Lower leg skin (tissue), 4 donors: ENCODE results near the gene SOX6. TPM values are rescaled to one million over a fixed set of nuclear protein-coding genes. Genes with fewer than 3 reads are reported as not detected.

Experiments used
- DNase-seq, 2 donors: peaks; one replicate each; pipeline ENCODE4 v3.0.0-alpha.2; 2019; ENCODE audit warnings: low spot score in 2 of 2
- H3K4me3 ChIP-seq: fragments of 200-600 bp; sonication (generic); 2 replicates; pipeline ENCODE4 v1.5.1; 2017; ENCODE audit warnings: mild to moderate bottlenecking, low read depth; ENCODE audit not compliant: poor library complexity, severe bottlenecking
- CTCF ChIP-seq, 3 donors: fragments of 450-650 bp; IDR thresholded peaks; one replicate each; pipeline ENCODE4 v1.5.1; 2016; ENCODE audit warnings: antibody characterized with exemption in 3 of 3, mild to moderate bottlenecking in 3 of 3, moderate library complexity in 2 of 3
- POLR2A ChIP-seq, 2 donors: fragments of 450-650 bp; IDR thresholded peaks; one replicate each; pipeline ENCODE4 v1.6.1; 2016 to 2017; ENCODE audit warnings: antibody characterized with exemption in 2 of 2, mild to moderate bottlenecking in 1 of 2, moderate library complexity in 1 of 2
- WGBS, 2 donors: methylation state at CpG; one replicate each; pipeline ENCODE4 v1.1.5; 2018; 5-methylcytosine and 5-hydroxymethylcytosine counted together
- intact Hi-C: fragments of 100-400 bp; cut with DNase I; formaldehyde crosslinking; loops from one replicate; pipeline ENCODE4 v1.15.0; 2023; ENCODE audit warnings: low total_unique reads
- total RNA-seq, 4 donors: library from RNA; depleted of rRNA; stranded (reverse); fragments of >200 nt; gene quantifications; one replicate each; pipeline ENCODE4 v1.1.0, GENCODE V29; 2016

Gene SOX6
- total RNA-seq, 4 donors from 2014 or later, result 11.2 to 31.8 (median 11.6) TPM

GRCh38 chr11:15936011-15936410 lies 420.3 kb downstream of the SOX6 start:
- 84 to 88% methylated on average over 2 of the region's 2 CpGs for WGBS, 2 donors

DNA sequence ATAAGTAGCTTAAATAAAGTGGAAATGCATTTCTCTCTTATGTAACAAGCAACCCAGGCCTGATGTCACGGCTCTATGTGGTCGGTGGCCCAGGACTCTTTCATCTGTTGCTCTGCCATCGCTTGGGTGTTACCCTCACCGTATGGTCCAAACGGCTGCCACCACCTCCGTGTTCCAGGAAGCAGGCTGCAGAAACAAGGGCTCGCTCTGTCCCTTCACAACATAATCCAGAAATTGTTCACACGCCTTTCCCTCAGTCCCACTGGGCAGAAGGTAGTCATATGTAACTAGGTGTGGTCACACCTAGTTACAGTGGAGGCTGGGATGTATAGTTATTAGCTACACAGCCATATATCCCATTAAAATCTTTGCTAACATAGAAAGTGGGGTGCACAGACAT lies 421.0 kb downstream of the SOX6 start:
- H3K4me3 ChIP-seq, result no peak overlapping the region
- intact Hi-C loops, result no loop called here
- peak in 1 of 2 donors; percentile 60 for DNase-seq
- TF ChIP-seq CTCF (IDR thresholded peaks at IDR 0.05) (no peak), POLR2A (IDR thresholded peaks at IDR 0.05) (no peak)
- WGBS, 2 donors, result 87 to 89% methylated on average over 8 of the region's 8 CpGs

More at GRCh38 chr11:15936011-15936410, 420.3 kb downstream of the SOX6 start:
- intact Hi-C loops, result no loop called here
- no peak overlapping the region for H3K4me3 ChIP-seq
- TF ChIP-seq POLR2A (IDR thresholded peaks at IDR 0.05) (no peak), CTCF (IDR thresholded peaks at IDR 0.05) (no peak)
- DNase-seq, result peak in 1 of 2 donors; percentile 48

DNA sequence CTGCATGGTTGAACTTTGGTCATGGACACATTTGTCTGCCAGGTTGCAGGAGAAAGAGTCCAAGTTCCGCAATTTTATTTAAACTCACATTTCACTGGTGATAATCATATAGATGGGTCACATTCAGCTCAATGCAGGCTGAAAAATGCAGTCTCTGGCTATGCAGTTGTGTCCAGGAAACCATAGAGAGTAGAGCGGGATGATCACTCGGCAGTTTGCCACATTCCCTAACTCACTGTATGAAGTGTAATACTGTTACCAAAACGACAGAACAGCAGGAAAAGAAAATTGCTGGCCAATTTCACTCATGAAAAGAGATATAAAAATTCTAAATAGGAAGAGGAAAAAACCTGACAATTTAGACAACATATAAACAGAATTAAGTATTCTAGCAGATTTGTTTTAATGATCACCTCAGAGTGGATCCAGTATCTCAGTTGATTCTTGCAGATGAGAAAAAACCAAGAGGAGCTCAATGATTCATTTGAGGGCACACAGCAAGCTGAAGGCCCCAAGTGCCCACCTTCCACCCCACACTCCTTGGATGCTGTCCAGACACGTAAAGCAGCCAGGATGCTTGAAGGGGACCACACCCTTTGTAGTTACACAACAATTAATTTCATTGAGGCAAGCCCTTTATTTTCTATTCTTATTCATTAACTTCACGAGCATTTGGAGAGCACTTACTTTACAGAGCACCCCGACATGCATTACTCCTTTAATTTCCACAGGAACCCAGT lies 422.3 kb downstream of the SOX6 start:
- peak in 1 of 2 donors; percentile 36 for DNase-seq
- WGBS, 2 donors, result 66 to 77% methylated on average over 7 of the region's 7 CpGs
- intact Hi-C loops, result no loop called here
- no peak overlapping the region for H3K4me3 ChIP-seq
- TF ChIP-seq POLR2A (IDR thresholded peaks at IDR 0.05), result no peak
- no peak for TF ChIP-seq CTCF (IDR thresholded peaks at IDR 0.05)

GRCh38 chr11:15932417-15932816 lies 423.9 kb downstream of the SOX6 start:
- intact Hi-C loops, result no loop called here
- 89 to 93% methylated on average over 3 of the region's 3 CpGs for WGBS, 2 donors
- no peak overlapping the region for H3K4me3 ChIP-seq
- TF ChIP-seq POLR2A (IDR thresholded peaks at IDR 0.05) (no peak), CTCF (IDR thresholded peaks at IDR 0.05) (no peak)
- DNase-seq, result no peak

DNA sequence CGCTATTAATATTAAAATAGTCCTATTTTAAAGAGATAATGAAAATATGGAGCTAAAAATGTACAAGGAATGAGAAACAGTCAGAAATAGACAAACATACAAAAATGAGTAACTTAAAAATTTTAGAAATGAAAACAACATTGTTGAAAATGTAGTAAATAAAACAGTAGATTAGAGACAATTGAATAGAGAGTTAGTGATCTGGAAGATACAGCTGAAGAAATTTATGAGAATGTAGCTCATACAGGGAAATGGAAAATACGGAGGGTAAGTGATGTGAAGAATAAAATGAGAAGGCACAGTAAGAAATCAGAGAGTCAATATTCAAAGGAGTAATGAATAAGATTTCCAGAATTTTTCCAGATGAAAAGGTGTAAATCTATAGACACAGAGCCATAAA lies 424.8 kb downstream of the SOX6 start:
- DNase-seq, result no peak
- WGBS, 2 donors, result 88 to 92% methylated on average over 2 of the region's 2 CpGs
- H3K4me3 ChIP-seq, result no peak overlapping the region
- intact Hi-C loops, result no loop called here
- TF ChIP-seq POLR2A (IDR thresholded peaks at IDR 0.05), result no peak
- TF ChIP-seq CTCF (IDR thresholded peaks at IDR 0.05), result no peak
